WTC11 (cell line): ENCODE measurements around the gene RCN2. TPM values are rescaled to one million over a fixed set of nuclear protein-coding genes. Genes with fewer than 3 reads are reported as not detected.

Experiments used
- ATAC-seq: fragments of 200-7000 bp; cut with Tn5 transposase; 2 replicates; pipeline ENCODE4 v1.10.0; 2021; ENCODE audit warnings: mild to moderate bottlenecking, moderate library complexity
- CTCF ChIA-PET: fragments of 300-600 bp; sonication (Branson Sonifier 250); formaldehyde crosslinking; loops from one replicate; lab custom pipeline; 2021; ENCODE audit warnings: antibody characterized with exemption; lab: Charles Lee
- POLR2A ChIA-PET: fragments of 350-600 bp; sonication (Branson Sonifier 250); formaldehyde crosslinking; loops from one replicate; lab custom pipeline; 2021; ENCODE audit warnings: antibody characterized with exemption; lab: Charles Lee
- DNase-seq: peaks from one replicate; pipeline ENCODE4 v3.0.0; 2021; ENCODE audit warnings: low spot score
- H3K27ac Mint-ChIP-seq: 2 replicates; pipeline ENCODE4 v1.8.0; 2021; ENCODE audit warnings: mixed read lengths
- H3K27me3 Mint-ChIP-seq: 2 replicates; pipeline ENCODE4 v1.8.0; 2021; ENCODE audit warnings: low read depth, mild to moderate bottlenecking, moderate library complexity, mixed read lengths
- H3K36me3 Mint-ChIP-seq: 2 replicates; pipeline ENCODE4 v1.8.0; 2021; ENCODE audit warnings: mixed read lengths
- H3K4me1 Mint-ChIP-seq: 2 replicates; pipeline ENCODE4 v1.8.0; 2022; ENCODE audit warnings: mixed read lengths
- H3K4me3 Mint-ChIP-seq: 2 replicates; pipeline ENCODE4 v1.8.0; 2021; ENCODE audit warnings: mild to moderate bottlenecking, moderate library complexity, mixed read lengths
- H3K9me3 Mint-ChIP-seq: 2 replicates; pipeline ENCODE4 v1.8.0; 2021; ENCODE audit warnings: mixed read lengths
- ARID4B ChIP-seq: sonication (generic); formaldehyde crosslinking; IDR thresholded peaks from 2 replicates; pipeline ENCODE4 v1.8.0; 2023; ENCODE audit warnings: missing genetic modification reagents, mild to moderate bottlenecking, borderline replicate concordance
- ATF2 ChIP-seq: sonication (generic); formaldehyde crosslinking; IDR thresholded peaks from 2 replicates; pipeline ENCODE4 v1.8.1; 2022; ENCODE audit warnings: low read depth, missing genetic modification reagents, borderline replicate concordance
- CBFB ChIP-seq: sonication (generic); formaldehyde crosslinking; IDR thresholded peaks from 2 replicates; pipeline ENCODE4 v1.8.1; 2022; ENCODE audit warnings: mild to moderate bottlenecking, low read depth, missing genetic modification reagents
- EMX1 ChIP-seq: fragments of 250-450 bp; sonication (Bioruptor Pico); IDR thresholded peaks from 2 replicates; pipeline ENCODE4 v1.8.0; 2021; ENCODE audit warnings: mild to moderate bottlenecking
- ESRRA ChIP-seq: sonication (generic); formaldehyde crosslinking; IDR thresholded peaks from 2 replicates; pipeline ENCODE4 v1.8.1; 2022; ENCODE audit warnings: mild to moderate bottlenecking, missing genetic modification reagents, borderline replicate concordance
- GTF2I ChIP-seq: fragments of 250-450 bp; sonication (Bioruptor Pico); conservative IDR thresholded peaks from 2 replicates; pipeline ENCODE4 v1.4.0; 2021; ENCODE audit warnings: mild to moderate bottlenecking
- JUN ChIP-seq: sonication (generic); formaldehyde crosslinking; IDR thresholded peaks from 2 replicates; pipeline ENCODE4 v1.8.0; 2023; ENCODE audit warnings: mild to moderate bottlenecking, missing genetic modification reagents
- NFE2L1 ChIP-seq: sonication (generic); formaldehyde crosslinking; IDR thresholded peaks from 2 replicates; pipeline ENCODE4 v1.8.1; 2023; ENCODE audit warnings: missing genetic modification reagents
- NFYB ChIP-seq: sonication (generic); formaldehyde crosslinking; conservative IDR thresholded peaks from 2 replicates; pipeline ENCODE4 v1.8.0; 2022; ENCODE audit warnings: low read depth, missing genetic modification reagents
- NR2C2 ChIP-seq: sonication (generic); formaldehyde crosslinking; IDR thresholded peaks from 2 replicates; pipeline ENCODE4 v1.8.0; 2022; ENCODE audit warnings: mild to moderate bottlenecking, missing genetic modification reagents
- STAT6 ChIP-seq: sonication (generic); formaldehyde crosslinking; conservative IDR thresholded peaks from 2 replicates; pipeline ENCODE4 v1.8.1; 2023; ENCODE audit warnings: mild to moderate bottlenecking, low read depth, missing genetic modification reagents, moderate library complexity
- USF1 ChIP-seq: sonication (generic); formaldehyde crosslinking; IDR thresholded peaks from 2 replicates; pipeline ENCODE4 v1.8.0; 2022; ENCODE audit warnings: mild to moderate bottlenecking, missing genetic modification reagents
- ZBTB43 ChIP-seq: sonication (generic); formaldehyde crosslinking; IDR thresholded peaks from 2 replicates; pipeline ENCODE4 v1.8.1; 2023; ENCODE audit warnings: mild to moderate bottlenecking, missing genetic modification reagents
- ZMAT4 ChIP-seq: fragments of 250-450 bp; sonication (Bioruptor Pico); IDR thresholded peaks from 2 replicates; pipeline ENCODE4 v1.9.0; 2021; ENCODE audit warnings: mild to moderate bottlenecking
- ZNF219 ChIP-seq: sonication (generic); formaldehyde crosslinking; IDR thresholded peaks from 2 replicates; pipeline ENCODE4 v1.8.0; 2023; ENCODE audit warnings: missing genetic modification reagents, mild to moderate bottlenecking, borderline replicate concordance
- ZNF281 ChIP-seq: sonication (generic); formaldehyde crosslinking; IDR thresholded peaks from 2 replicates; pipeline ENCODE4 v1.8.0; 2023; ENCODE audit warnings: mild to moderate bottlenecking, missing genetic modification reagents
- ZNF396 ChIP-seq: fragments of 250-450 bp; sonication (Bioruptor Pico); IDR thresholded peaks from 2 replicates; pipeline ENCODE4 v1.8.0; 2021; ENCODE audit warnings: mild to moderate bottlenecking, moderate library complexity, borderline replicate concordance
- total RNA-seq: library from RNA; stranded (reverse); gene quantifications from 3 replicates; pipeline ENCODE4 v1.2.3, GENCODE V29; 2021
- TF ChIP-seq, protein P1 (sequence below): sonication (generic); formaldehyde crosslinking; IDR thresholded peaks from 2 replicates; pipeline ENCODE4 v1.8.1; 2023; ENCODE audit warnings: mild to moderate bottlenecking, missing genetic modification reagents, moderate library complexity
- TF ChIP-seq, protein P2 (sequence below): sonication (generic); formaldehyde crosslinking; IDR thresholded peaks from 2 replicates; pipeline ENCODE4 v1.8.1; 2022; ENCODE audit warnings: mild to moderate bottlenecking, moderate library complexity, missing genetic modification reagents
- TF ChIP-seq, protein P3 (sequence below): fragments of 200-600 bp; IDR thresholded peaks from 2 replicates; pipeline ENCODE4 v1.8.0; 2022; ENCODE audit warnings: antibody characterized with exemption

RCN2 gene
- total RNA-seq, 1 experiment from 2014 or later: 112 TPM

- TF ChIP-seq STAT6: no peak
- no peak for TF ChIP-seq ATF2
- TF ChIP-seq NR2C2: no peak
- TF ChIP-seq CBFB: no peak
- no peak for TF ChIP-seq ARID4B (CRISPR knock-in tag)
- TF ChIP-seq NFYB (CRISPR knock-in tag): no peak
- no peak for TF ChIP-seq ZNF281 (CRISPR knock-in tag)
- no peak for TF ChIP-seq ZMAT4
- TF ChIP-seq USF1 (CRISPR knock-in tag): no peak
These were observed 22.4 kb downstream of the RCN2 start (continued) for GRCh38 chr15:76953913-76954312.

- DNase-seq (no peak), ATAC-seq (no peak)
- H3K9me3 Mint-ChIP-seq: no peaks in the 10 kb centered on the region
- no peak overlapping the region for H3K27ac Mint-ChIP-seq
- CTCF ChIA-PET: interaction anchor here (1.8 kb wide), 1 partner anchor 19 kb away, joined by 3 read pairs; no protein-coding TSS in a partner anchor
- H3K27me3 Mint-ChIP-seq: no peaks in the 10 kb centered on the region
- POLR2A ChIA-PET: no interaction called here
- H3K4me1 Mint-ChIP-seq: peaks cover 12% of the 10 kb centered on the region
- H3K4me3 Mint-ChIP-seq: no peak overlapping the region
- H3K36me3 Mint-ChIP-seq: peaks cover 9% of the 10 kb centered on the region
- no peak for TF ChIP-seq JUN
- no peak for TF ChIP-seq GTF2I
- TF ChIP-seq ZNF219 (CRISPR knock-in tag): no peak
- TF ChIP-seq, protein P1, sequence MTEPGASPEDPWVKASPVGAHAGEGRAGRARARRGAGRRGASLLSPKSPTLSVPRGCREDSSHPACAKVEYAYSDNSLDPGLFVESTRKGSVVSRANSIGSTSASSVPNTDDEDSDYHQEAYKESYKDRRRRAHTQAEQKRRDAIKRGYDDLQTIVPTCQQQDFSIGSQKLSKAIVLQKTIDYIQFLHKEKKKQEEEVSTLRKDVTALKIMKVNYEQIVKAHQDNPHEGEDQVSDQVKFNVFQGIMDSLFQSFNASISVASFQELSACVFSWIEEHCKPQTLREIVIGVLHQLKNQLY: no peak
- no peak for TF ChIP-seq ZBTB43
- TF ChIP-seq EMX1 (CRISPR knock-in tag): no peak
- no peak for TF ChIP-seq ZNF396 (CRISPR knock-in tag)
- TF ChIP-seq, protein P2, sequence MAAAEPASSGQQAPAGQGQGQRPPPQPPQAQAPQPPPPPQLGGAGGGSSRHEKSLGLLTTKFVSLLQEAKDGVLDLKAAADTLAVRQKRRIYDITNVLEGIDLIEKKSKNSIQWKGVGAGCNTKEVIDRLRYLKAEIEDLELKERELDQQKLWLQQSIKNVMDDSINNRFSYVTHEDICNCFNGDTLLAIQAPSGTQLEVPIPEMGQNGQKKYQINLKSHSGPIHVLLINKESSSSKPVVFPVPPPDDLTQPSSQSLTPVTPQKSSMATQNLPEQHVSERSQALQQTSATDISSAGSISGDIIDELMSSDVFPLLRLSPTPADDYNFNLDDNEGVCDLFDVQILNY (CRISPR knock-in tag): no peak
- TF ChIP-seq, protein P3, sequence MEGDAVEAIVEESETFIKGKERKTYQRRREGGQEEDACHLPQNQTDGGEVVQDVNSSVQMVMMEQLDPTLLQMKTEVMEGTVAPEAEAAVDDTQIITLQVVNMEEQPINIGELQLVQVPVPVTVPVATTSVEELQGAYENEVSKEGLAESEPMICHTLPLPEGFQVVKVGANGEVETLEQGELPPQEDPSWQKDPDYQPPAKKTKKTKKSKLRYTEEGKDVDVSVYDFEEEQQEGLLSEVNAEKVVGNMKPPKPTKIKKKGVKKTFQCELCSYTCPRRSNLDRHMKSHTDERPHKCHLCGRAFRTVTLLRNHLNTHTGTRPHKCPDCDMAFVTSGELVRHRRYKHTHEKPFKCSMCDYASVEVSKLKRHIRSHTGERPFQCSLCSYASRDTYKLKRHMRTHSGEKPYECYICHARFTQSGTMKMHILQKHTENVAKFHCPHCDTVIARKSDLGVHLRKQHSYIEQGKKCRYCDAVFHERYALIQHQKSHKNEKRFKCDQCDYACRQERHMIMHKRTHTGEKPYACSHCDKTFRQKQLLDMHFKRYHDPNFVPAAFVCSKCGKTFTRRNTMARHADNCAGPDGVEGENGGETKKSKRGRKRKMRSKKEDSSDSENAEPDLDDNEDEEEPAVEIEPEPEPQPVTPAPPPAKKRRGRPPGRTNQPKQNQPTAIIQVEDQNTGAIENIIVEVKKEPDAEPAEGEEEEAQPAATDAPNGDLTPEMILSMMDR: no peak
- no peak for TF ChIP-seq ESRRA (CRISPR knock-in tag)
- no peak for TF ChIP-seq NFE2L1
These were observed 23.2 kb downstream of the RCN2 start for GRCh38 chr15:76954744-76955143.
